ENCODE measurements around the gene HFE.

The HFE gene

GRCh38 chr6:26088344-26088743 is 1.1 kb downstream of the HFE start:
- DNase-seq (ENCODE audit: insufficient read length, low spot score) = no peak
- TF ChIP-seq PAX5 (IDR thresholded peaks at IDR 0.05; ENCODE audit: insufficient read depth, low read length, severe bottlenecking) = no peak
- no peak for TF ChIP-seq POU2F2 (IDR thresholded peaks at IDR 0.05; ENCODE audit: low read depth, low read length)
- TF ChIP-seq POLR2A (IDR thresholded peaks at IDR 0.05; ENCODE audit: low read depth, low read length) = no peak
- no peak for TF ChIP-seq SPI1 (IDR thresholded peaks at IDR 0.05; ENCODE audit: low read depth, low read length)
- TF ChIP-seq POLR2AphosphoS5 (IDR thresholded peaks at IDR 0.05; ENCODE audit: low read depth, low read length) = no peak
- TF ChIP-seq TAF1 (IDR thresholded peaks at IDR 0.05; ENCODE audit: low read depth, low read length) = no peak
- no peak for FAIRE-seq

- TF ChIP-seq POLR2A (IDR thresholded peaks at IDR 0.05; ENCODE audit: low read depth, low read length) (no peak), POU2F2 (IDR thresholded peaks at IDR 0.05; ENCODE audit: low read depth, low read length) (no peak), POLR2AphosphoS5 (IDR thresholded peaks at IDR 0.05; ENCODE audit: low read depth, low read length) (no peak), SPI1 (IDR thresholded peaks at IDR 0.05; ENCODE audit: low read depth, low read length) (no peak), TAF1 (IDR thresholded peaks at IDR 0.05; ENCODE audit: low read depth, low read length) (no peak), PAX5 (IDR thresholded peaks at IDR 0.05; ENCODE audit: insufficient read depth, low read length, severe bottlenecking) (no peak)
- no peak for FAIRE-seq
Measured at GRCh38 chr6:26089272-26089671, 2.0 kb downstream of the HFE start.

GRCh38 chr6:26092443-26092842 is 5.2 kb downstream of the HFE start:
- FAIRE-seq (no peak), DNase-seq (ENCODE audit: insufficient read length, low spot score) (no peak)

More at GRCh38 chr6:26089272-26089671, 2.0 kb downstream of the HFE start:
- no peak for DNase-seq (ENCODE audit: insufficient read length, low spot score)

DNA sequence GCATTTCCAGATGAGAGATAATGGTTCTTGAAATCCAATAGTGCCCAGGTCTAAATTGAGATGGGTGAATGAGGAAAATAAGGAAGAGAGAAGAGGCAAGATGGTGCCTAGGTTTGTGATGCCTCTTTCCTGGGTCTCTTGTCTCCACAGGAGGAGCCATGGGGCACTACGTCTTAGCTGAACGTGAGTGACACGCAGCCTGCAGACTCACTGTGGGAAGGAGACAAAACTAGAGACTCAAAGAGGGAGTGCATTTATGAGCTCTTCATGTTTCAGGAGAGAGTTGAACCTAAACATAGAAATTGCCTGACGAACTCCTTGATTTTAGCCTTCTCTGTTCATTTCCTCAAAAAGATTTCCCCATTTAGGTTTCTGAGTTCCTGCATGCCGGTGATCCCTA is 6.8 kb downstream of the HFE start:
- no peak for FAIRE-seq

More at GRCh38 chr6:26092443-26092842, 5.2 kb downstream of the HFE start:
- TF ChIP-seq SPI1 (IDR thresholded peaks at IDR 0.05; ENCODE audit: low read depth, low read length) (peak; percentile 80), TAF1 (IDR thresholded peaks at IDR 0.05; ENCODE audit: low read depth, low read length) (no peak)

DNA sequence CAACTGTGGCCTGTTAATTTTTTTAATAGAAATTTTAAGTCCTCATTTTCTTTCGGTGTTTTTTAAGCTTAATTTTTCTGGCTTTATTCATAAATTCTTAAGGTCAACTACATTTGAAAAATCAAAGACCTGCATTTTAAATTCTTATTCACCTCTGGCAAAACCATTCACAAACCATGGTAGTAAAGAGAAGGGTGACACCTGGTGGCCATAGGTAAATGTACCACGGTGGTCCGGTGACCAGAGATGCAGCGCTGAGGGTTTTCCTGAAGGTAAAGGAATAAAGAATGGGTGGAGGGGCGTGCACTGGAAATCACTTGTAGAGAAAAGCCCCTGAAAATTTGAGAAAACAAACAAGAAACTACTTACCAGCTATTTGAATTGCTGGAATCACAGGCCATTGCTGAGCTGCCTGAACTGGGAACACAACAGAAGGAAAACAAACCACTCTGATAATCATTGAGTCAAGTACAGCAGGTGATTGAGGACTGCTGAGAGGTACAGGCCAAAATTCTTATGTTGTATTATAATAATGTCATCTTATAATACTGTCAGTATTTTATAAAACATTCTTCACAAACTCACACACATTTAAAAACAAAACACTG is 10.1 kb downstream of the HFE start:
- TF ChIP-seq TAF1 (IDR thresholded peaks at IDR 0.05; ENCODE audit: low read depth, low read length) = no peak
- no peak; the same call in 1 of the 2 replicates for TF ChIP-seq POU2F2 (IDR thresholded peaks at IDR 0.05; ENCODE audit: low read depth, low read length)
- TF ChIP-seq POLR2AphosphoS5 (IDR thresholded peaks at IDR 0.05; ENCODE audit: low read depth, low read length) = no peak
- TF ChIP-seq PAX5 (IDR thresholded peaks at IDR 0.05; ENCODE audit: insufficient read depth, low read length, severe bottlenecking) = no peak
- TF ChIP-seq POLR2A (IDR thresholded peaks at IDR 0.05; ENCODE audit: low read depth, low read length) = no peak
- TF ChIP-seq SPI1 (IDR thresholded peaks at IDR 0.05; ENCODE audit: low read depth, low read length) = no peak
- FAIRE-seq = peak; percentile 85
- DNase-seq (ENCODE audit: insufficient read length, low spot score) = no peak

More for the DNA sequence above, 6.8 kb downstream of the HFE start:
- TF ChIP-seq PAX5 (IDR thresholded peaks at IDR 0.05; ENCODE audit: insufficient read depth, low read length, severe bottlenecking) (no peak), POLR2AphosphoS5 (IDR thresholded peaks at IDR 0.05; ENCODE audit: low read depth, low read length) (no peak), TAF1 (IDR thresholded peaks at IDR 0.05; ENCODE audit: low read depth, low read length) (no peak), SPI1 (IDR thresholded peaks at IDR 0.05; ENCODE audit: low read depth, low read length) (no peak), POU2F2 (IDR thresholded peaks at IDR 0.05; ENCODE audit: low read depth, low read length) (no peak), POLR2A (IDR thresholded peaks at IDR 0.05; ENCODE audit: low read depth, low read length) (no peak)
- DNase-seq (ENCODE audit: insufficient read length, low spot score) = no peak

GRCh38 chr6:26103141-26103769 is 16.0 kb downstream of the HFE start:
- no peak for TF ChIP-seq POLR2AphosphoS5 (IDR thresholded peaks at IDR 0.05; ENCODE audit: low read depth, low read length)
- no peak for TF ChIP-seq POU2F2 (IDR thresholded peaks at IDR 0.05; ENCODE audit: low read depth, low read length)
- no peak for TF ChIP-seq SPI1 (IDR thresholded peaks at IDR 0.05; ENCODE audit: low read depth, low read length)
- no peak for TF ChIP-seq PAX5 (IDR thresholded peaks at IDR 0.05; ENCODE audit: insufficient read depth, low read length, severe bottlenecking)
- TF ChIP-seq POLR2A (IDR thresholded peaks at IDR 0.05; ENCODE audit: low read depth, low read length) = no peak
- TF ChIP-seq TAF1 (IDR thresholded peaks at IDR 0.05; ENCODE audit: low read depth, low read length) = no peak
- DNase-seq (ENCODE audit: insufficient read length, low spot score) (no peak), FAIRE-seq (no peak)

GRCh38 chr6:26103770-26104456 is 16.7 kb downstream of the HFE start:
- TF ChIP-seq TAF1 (IDR thresholded peaks at IDR 0.05; ENCODE audit: low read depth, low read length) (peak; percentile 71), POU2F2 (IDR thresholded peaks at IDR 0.05; ENCODE audit: low read depth, low read length) (peak; percentile 96), POLR2AphosphoS5 (IDR thresholded peaks at IDR 0.05; ENCODE audit: low read depth, low read length) (peak; percentile 99), POLR2A (IDR thresholded peaks at IDR 0.05; ENCODE audit: low read depth, low read length) (peak; percentile 99), SPI1 (IDR thresholded peaks at IDR 0.05; ENCODE audit: low read depth, low read length) (no peak), PAX5 (IDR thresholded peaks at IDR 0.05; ENCODE audit: insufficient read depth, low read length, severe bottlenecking) (peak; percentile 8)
- DNase-seq (ENCODE audit: insufficient read length, low spot score) (peak; percentile 25), FAIRE-seq (peak; percentile 90)

- TF ChIP-seq SPI1 (IDR thresholded peaks at IDR 0.05; ENCODE audit: low read depth, low read length) (no peak), POLR2AphosphoS5 (IDR thresholded peaks at IDR 0.05; ENCODE audit: low read depth, low read length) (no peak), TAF1 (IDR thresholded peaks at IDR 0.05; ENCODE audit: low read depth, low read length) (no peak), PAX5 (IDR thresholded peaks at IDR 0.05; ENCODE audit: insufficient read depth, low read length, severe bottlenecking) (no peak), POU2F2 (IDR thresholded peaks at IDR 0.05; ENCODE audit: low read depth, low read length) (no peak), POLR2A (IDR thresholded peaks at IDR 0.05; ENCODE audit: low read depth, low read length) (no peak)
- DNase-seq (ENCODE audit: insufficient read length, low spot score) = no peak
- FAIRE-seq = no peak
Measured at GRCh38 chr6:26104457-26105108, 17.4 kb downstream of the HFE start.

All from GM12891 (cell line).